Measurements from ENCODE around the gene ARHGEF38.

- TF ChIP-seq EP300 (IDR thresholded peaks at IDR 0.05) (no peak), POLR2A (IDR thresholded peaks at IDR 0.05) (no peak)
These were observed 161.7 kb downstream of the ARHGEF38 start for GRCh38 chr4:105714071-105714521.

All from ovary (tissue), 1 donor.